ENCODE data around the gene GOLGA3. TPM values are rescaled to one million over a fixed set of nuclear protein-coding genes. Genes with fewer than 3 reads are reported as not detected.

GOLGA3 gene
- total and polyA plus RNA-seq, 2 donors (not counting 1 experiment from before 2014, with no cell fraction given): 32.7 to 66.0 TPM

GRCh38 chr12:132773077-132773955 lies 55.4 kb downstream of the GOLGA3 start:
- ChIA-PET POLR2A (interaction anchor here (0.7 to 1.4 kb wide), 6 partner anchors 11 to 408 kb away, joined by 3 to 17 read pairs (median 8); no protein-coding TSS in a partner anchor), CTCF (interaction anchor here (0.9 to 1.1 kb wide), 4 partner anchors 9 to 131 kb away, joined by 3 to 8 read pairs (median 4); no protein-coding TSS in a partner anchor)
- Mint-ChIP-seq H3K4me3 (peak overlapping the region; percentile 63), H3K27ac (peak overlapping the region; percentile 89), H3K4me1 (peaks cover 46% of the 10 kb centered on the region), H3K9me3 (ENCODE audit: insufficient read depth) (no peaks in the 10 kb centered on the region), H3K27me3 (no peaks in the 10 kb centered on the region)
- peaks cover 4% of the 10 kb centered on the region for H3K79me2 ChIP-seq (ENCODE audit: control insufficient read depth, insufficient read depth, low read length)
- H3K4me2 ChIP-seq (replicated peaks; ENCODE audit: low read depth, low read length, poor library complexity, severe bottlenecking): peak overlapping the region; percentile 19
- H3K4me1 ChIP-seq (ENCODE audit: control insufficient read depth in 2 of 2, insufficient read depth in 2 of 2, low read length in 2 of 2): peaks cover 50 to 57% of the 10 kb centered on the region in 2 donors
- DNase-seq (no peak), ATAC-seq (ENCODE audit: low read depth) (no peak)
- H3K36me3 ChIP-seq (replicated peaks in 1 of 2; ENCODE audit: control extremely low read depth in 1 of 2, control insufficient read depth in 1 of 2, extremely low read depth in 1 of 2, insufficient read depth in 2 of 2, low read length in 1 of 2): peaks cover 7 to 45% of the 10 kb centered on the region in 2 experiments
- 90% methylated on average over 40 of the region's 41 CpGs for WGBS (ENCODE audit: insufficient coverage)
- no peak overlapping the region for H3K4me3 ChIP-seq (ENCODE audit: control extremely low read depth in 1 of 5, extremely low read depth in 1 of 5, insufficient read depth in 1 of 5, low read depth in 2 of 5, low read length in 4 of 5)
- TF ChIP-seq EZH2 (IDR thresholded peaks at IDR 0.05; ENCODE audit: borderline replicate concordance, insufficient read depth, low read depth, low read length, poor library complexity, severe bottlenecking) (no peak), CTCF (IDR thresholded peaks at IDR 0.05) (no peak)
- peak overlapping the region; percentile 74 to 89 for H3K27ac ChIP-seq (ENCODE audit: low read length in 2 of 2)
- H3K9me3 ChIP-seq (ENCODE audit: control extremely low read depth in 1 of 3, control insufficient read depth in 2 of 3, insufficient read depth in 1 of 3, low read length in 2 of 3): peaks cover 0 to 4% (median 0%) of the 10 kb centered on the region in 3 donors
- no peak overlapping the region for H3K9ac ChIP-seq (ENCODE audit: low read length)
- H3K27me3 ChIP-seq (replicated peaks in 1 of 4; ENCODE audit: control extremely low read depth in 1 of 4, control insufficient read depth in 3 of 4, insufficient read depth in 4 of 4, low read length in 3 of 4): no peaks in the 10 kb centered on the region
- no peak overlapping the region for H2AFZ ChIP-seq (ENCODE audit: insufficient read depth, low read depth, low read length, poor library complexity, severe bottlenecking)
- peaks cover 4% of the 10 kb centered on the region for H4K20me1 ChIP-seq (ENCODE audit: control insufficient read depth, insufficient read depth, low read length, poor library complexity, severe bottlenecking)
- intact Hi-C loops (cut with micrococcal nuclease): loop anchor here (5.0 kb wide), 1 partner anchor 359 kb away; the partner anchor contains the start of genes ZNF10 and ZNF891

Measured in B cell (primary cell).